GM18498 (cell line): ENCODE results near the gene TSHZ2.
"Not testable (repeated sequence)": the region's sequence is repeated elsewhere in the genome, so short reads cannot be mapped to it uniquely, and the experiment has no call there.

Experiments
- ATAC-seq: cut with Tn5 transposase; IDR thresholded peaks from one replicate; pipeline ENCODE4 v1.9.1; 2021; ENCODE audit warnings: mild to moderate bottlenecking, moderate library complexity; ENCODE audit not compliant: unreplicated experiment

The TSHZ2 gene

GRCh38 chr20:53402233-53403005, 430.3 kb downstream of the TSHZ2 start:
- ATAC-seq, result no peak

GRCh38 chr20:53403029-53403428, 430.9 kb downstream of the TSHZ2 start:
- no peak for ATAC-seq

- ATAC-seq, result no peak
Measured at GRCh38 chr20:53405139-53405538, 433.0 kb downstream of the TSHZ2 start.

- ATAC-seq, result no peak
Measured at GRCh38 chr20:53406580-53406979, 434.4 kb downstream of the TSHZ2 start.

GRCh38 chr20:53408691-53409446, 436.7 kb downstream of the TSHZ2 start:
- ATAC-seq, result no peak

GRCh38 chr20:53409447-53409717, 437.2 kb downstream of the TSHZ2 start:
- no peak for ATAC-seq

GRCh38 chr20:53411129-53411528, 439.0 kb downstream of the TSHZ2 start:
- no peak for ATAC-seq

- no peak for ATAC-seq
Measured at GRCh38 chr20:53411891-53412290, 439.7 kb downstream of the TSHZ2 start.

- no peak for ATAC-seq
Measured at GRCh38 chr20:53412577-53413185, 440.5 kb downstream of the TSHZ2 start.

- ATAC-seq, result peak; percentile 88
Measured at GRCh38 chr20:53413186-53413631, 441.1 kb downstream of the TSHZ2 start.

GRCh38 chr20:53413845-53414244, 441.7 kb downstream of the TSHZ2 start:
- ATAC-seq, result not testable (repeated sequence)

- ATAC-seq, result no peak
Measured at GRCh38 chr20:53419693-53420460, 447.7 kb downstream of the TSHZ2 start.

- no peak for ATAC-seq
Measured at GRCh38 chr20:53421343-53421742, 449.2 kb downstream of the TSHZ2 start.

- ATAC-seq, result no peak
Measured at GRCh38 chr20:53422039-53422438, 449.9 kb downstream of the TSHZ2 start.

GRCh38 chr20:53423587-53424146, 451.5 kb downstream of the TSHZ2 start:
- ATAC-seq, result no peak

GRCh38 chr20:53425481-53425880, 453.3 kb downstream of the TSHZ2 start:
- no peak for ATAC-seq

GRCh38 chr20:53425941-53426340, 453.8 kb downstream of the TSHZ2 start:
- ATAC-seq, result no peak

GRCh38 chr20:53426766-53427312, 454.7 kb downstream of the TSHZ2 start:
- no peak for ATAC-seq

- ATAC-seq, result no peak
Measured at GRCh38 chr20:53427951-53428350, 455.8 kb downstream of the TSHZ2 start.

GRCh38 chr20:53428588-53428987, 456.4 kb downstream of the TSHZ2 start:
- no peak for ATAC-seq

GRCh38 chr20:53428996-53429395, 456.8 kb downstream of the TSHZ2 start:
- ATAC-seq, result no peak
